Epidermal melanocyte (primary cell): ENCODE measurements around the gene STING1.
A peak's percentile ranks its signal among the peaks of the same experiment; 100 is the strongest.
"Not testable (repeated sequence)": the region's sequence is repeated elsewhere in the genome, so short reads cannot be mapped to it uniquely, and the experiment has no call there.

Source experiments
- DNase-seq: peaks from one replicate; pipeline ENCODE4 v3.0.0; 2011; ENCODE audit warnings: low spot score; ENCODE audit not compliant: insufficient read length

Gene STING1

DNA sequence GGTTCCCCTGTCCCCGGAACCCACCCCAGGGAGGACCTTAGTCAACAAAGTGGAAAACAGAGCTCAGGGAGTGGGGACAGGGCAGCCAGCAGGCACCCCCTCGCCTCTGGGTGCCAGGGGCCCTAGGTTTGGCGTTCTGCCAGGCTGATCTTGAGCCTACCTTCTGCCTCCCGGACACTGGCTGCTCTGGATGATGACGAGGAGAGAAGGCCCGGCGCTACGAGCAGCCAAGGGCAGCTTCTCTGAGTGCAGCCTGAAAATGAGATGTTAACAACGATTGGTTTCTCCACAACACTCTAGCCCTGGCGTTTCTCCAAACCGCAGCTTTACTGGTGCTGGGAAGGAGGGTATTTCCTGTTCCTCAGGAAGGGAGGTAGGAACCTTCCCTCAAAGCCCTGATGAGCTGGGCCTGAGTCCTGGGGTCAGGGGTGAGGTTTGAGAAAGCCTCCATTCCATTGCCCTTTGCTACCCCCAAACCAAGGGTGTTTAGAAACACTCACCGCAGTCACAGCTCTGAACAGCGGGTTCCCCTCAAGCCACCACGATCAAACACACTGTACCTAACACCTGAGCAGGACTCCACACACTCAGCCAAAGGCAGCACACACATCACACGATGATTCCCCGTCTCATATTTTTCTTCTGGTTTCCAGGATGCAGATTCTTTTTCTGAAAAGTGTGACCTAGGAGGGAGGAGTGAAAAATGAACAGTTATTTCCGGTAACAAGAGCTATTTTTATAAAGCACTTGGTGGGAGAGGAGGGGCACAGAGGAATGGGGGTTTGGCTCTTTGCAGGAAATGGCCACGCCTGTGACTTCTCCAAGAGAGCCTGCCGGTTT, at the start of gene STING1:
Gene STING1 (minus strand): TSS at position 709 of the 840 bp plus-strand sequence. CDS start 1,054 bp downstream, outside the sequence.
- peak; percentile 84 for DNase-seq

DNA sequence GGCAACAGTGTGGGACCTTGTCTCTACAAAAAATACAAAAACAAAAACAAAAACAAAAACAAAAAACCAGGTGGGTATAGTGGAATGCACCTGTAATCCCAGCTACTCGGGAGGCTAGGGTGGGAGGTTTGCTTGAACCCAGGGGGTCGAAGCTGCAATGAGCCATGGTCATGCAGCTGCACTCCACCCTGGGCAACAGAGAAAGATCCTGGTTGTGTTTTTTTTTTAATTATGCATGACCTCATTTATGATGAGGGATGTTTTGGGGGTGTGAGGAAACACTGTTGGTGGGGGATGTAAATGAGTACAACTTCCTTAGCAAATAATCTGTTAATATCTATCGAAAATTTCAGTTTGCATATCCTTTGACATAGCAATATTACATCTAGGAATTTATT, 49.2 kb upstream of the STING1 start:
- DNase-seq, result no peak

GRCh38 chr5:139530079-139530478, 47.5 kb upstream of the STING1 start:
- not testable (repeated sequence) for DNase-seq

GRCh38 chr5:139528695-139529094, 46.1 kb upstream of the STING1 start:
- DNase-seq, result not testable (repeated sequence)

- DNase-seq, result not testable (repeated sequence)
Observed at GRCh38 chr5:139527896-139528467, 45.4 kb upstream of the STING1 start.

DNA sequence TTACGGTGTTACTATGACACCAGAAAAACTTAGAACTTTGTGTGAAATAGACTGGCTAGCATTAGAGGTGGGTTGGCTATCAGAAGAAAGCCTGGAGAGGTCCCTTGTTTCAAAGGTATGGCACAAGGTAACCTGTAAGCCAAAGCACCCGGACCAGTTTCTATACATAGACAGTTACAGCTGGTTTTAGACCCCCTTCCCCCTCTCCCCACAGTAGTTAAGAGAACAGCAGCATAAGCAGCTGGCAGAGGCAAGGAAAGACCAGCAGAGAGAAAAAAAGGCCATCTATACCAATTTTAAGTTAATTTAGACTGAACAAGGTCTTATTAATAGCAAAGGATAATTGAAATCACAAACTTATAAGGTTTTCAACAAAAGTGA, 44.5 kb upstream of the STING1 start:
- DNase-seq, result not testable (repeated sequence)

GRCh38 chr5:139526309-139527089, 43.9 kb upstream of the STING1 start:
- DNase-seq, result not testable (repeated sequence)

DNA sequence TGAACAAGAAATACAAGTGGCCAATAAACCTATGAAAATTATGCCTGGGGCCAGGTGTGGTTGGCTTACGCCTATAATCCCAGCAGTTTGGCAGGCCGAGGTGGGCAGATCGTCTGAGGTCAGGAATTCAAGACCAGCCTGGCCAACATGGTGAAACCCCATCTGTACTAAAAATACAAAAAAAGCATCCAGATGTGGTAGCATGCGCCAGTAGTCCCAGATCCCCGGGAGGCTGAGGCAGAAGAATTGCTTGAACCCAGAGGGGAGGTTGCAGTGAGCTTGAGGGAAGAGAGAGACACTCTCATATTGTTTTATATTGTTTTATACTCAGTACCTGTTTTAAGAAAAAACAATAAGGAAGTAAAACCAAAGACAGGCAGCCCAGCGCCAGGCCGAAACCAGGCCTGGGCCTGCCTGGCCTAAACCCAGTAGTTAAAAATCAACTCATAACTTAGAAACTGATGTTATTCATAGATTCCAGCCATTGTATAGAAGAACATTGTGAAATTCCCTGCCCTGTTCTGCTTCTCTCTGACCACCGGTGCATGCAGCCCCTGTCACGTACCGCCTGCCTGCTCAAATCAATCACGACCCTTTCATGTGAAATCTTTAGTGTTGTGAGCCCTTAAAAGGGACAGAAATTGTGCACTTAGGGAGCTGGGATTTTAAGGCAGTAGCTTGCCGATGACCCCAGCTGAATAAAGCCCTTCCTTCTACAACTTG, 43.2 kb upstream of the STING1 start:
- DNase-seq, result not testable (repeated sequence)

- no peak for DNase-seq
Observed at GRCh38 chr5:139524940-139525585, 42.5 kb upstream of the STING1 start.

- DNase-seq, result no peak
Observed at GRCh38 chr5:139524446-139524845, 41.9 kb upstream of the STING1 start.

GRCh38 chr5:139523635-139524445, 41.3 kb upstream of the STING1 start:
- DNase-seq, result no peak

- DNase-seq, result peak; percentile 87
Observed at GRCh38 chr5:139517683-139518564, 35.4 kb upstream of the STING1 start.

DNA sequence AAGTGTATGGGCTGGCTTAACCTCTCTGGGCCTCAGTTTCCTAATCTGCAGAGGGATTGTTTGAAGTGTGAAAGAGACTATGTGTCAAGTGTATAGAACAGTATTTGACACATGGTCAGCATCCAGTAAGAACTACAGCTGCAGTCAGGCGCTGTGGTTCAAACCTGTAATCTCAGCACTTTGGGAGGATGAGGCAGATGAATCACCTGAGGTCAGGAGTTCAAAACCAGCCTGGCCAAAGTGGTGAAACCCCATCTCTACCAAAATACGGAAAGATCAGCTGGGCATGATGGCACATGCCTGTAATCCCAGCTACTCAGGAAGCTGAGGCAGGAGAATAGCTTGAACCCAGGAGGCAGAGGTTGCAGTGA, 31.9 kb upstream of the STING1 start:
- no peak for DNase-seq

DNA sequence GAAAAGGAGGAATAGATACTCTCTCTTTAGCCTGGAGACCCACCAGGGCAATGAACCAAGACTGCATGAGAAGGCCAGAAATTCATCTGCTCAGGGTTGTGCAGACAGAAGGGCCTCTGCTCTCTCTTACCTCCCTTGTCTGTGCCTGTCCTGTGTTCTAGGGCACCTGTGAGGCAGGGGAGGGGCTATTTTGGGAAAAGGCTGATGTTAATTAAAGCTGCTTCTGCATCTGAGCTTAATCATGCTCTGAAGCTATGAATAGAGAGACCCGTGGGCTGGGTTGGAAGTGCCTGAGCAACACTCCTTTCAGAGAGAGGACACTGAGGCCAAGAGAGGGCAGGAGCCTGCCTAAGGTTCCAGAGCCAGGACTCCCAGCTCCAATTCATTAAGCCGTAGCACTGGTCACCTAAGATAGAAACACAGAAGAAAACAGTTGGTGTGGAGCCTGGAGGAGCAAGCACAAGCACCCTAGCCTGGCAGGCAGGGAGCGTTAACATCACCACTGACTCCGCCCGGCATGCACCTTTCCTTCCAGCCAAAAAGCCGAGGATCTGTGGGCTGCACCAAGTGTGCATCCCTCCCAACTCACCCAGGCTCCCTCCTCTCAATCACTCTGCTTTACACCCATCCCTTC, 31.4 kb upstream of the STING1 start:
- no peak for DNase-seq

- peak; percentile 28 for DNase-seq
Observed at GRCh38 chr5:139513434-139513833, 30.9 kb upstream of the STING1 start.

- DNase-seq, result no peak
Observed at GRCh38 chr5:139512786-139513390, 30.3 kb upstream of the STING1 start.

GRCh38 chr5:139504722-139505121, 22.2 kb upstream of the STING1 start:
- not testable (repeated sequence) for DNase-seq

DNA sequence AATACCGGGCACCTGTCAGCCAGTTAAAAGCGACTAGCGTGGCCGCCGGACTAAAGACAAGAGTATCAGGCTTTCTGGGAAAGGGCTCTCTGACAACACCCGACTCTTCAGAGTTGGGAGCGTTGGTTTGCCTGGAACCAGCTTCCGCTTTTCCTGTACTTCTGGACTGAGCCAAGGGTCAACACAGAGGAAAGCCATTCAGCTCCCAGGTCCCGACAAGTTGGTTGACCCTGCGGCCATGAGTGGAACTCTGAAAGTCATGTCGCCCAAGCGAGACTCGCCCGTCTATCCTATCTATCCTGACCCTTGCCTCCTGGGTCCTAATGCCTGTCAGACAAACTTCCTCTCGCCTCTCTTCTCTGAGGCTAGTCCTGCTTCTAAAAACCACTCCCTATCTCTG, 21.3 kb upstream of the STING1 start:
- not testable (repeated sequence) for DNase-seq
